ENCODE measurements around the gene EIF1B. TPM values are rescaled to one million over a fixed set of nuclear protein-coding genes. Genes with fewer than 3 reads are reported as not detected.

Gene EIF1B
- total and polyA plus RNA-seq, 2 of the 13 experiments (the other 11 are each of a cell fraction or from before 2014, with no cell fraction given), result 12.7 to 29.1 TPM

DNA sequence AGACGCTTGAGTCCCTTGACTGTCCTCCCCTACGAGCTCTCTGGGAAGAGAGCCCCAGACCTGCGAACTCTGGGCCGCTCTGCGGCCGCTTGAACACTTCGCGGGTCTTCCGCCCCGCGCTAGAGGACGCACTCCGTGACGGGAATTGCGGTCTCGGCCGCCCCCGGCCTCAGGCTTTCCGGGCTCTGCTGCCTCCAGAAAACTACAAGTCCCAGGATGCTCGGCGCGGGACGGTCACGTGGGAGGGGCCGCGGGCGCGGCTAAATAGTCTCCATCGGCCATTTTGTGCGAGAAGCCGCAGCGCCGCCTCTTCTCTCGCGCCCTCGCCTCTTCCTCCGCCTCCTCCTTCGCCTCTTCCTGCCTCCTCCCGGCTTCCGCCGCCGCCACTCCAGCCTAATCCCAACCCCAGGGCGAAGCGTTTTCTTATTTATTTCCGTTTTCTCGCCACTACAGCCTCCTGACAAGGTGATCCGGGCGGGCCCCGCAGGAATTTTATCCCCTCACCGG is at the start of gene EIF1B (continued):
- no peak for TF ChIP-seq ZNF841 (CRISPR knock-in tag; IDR thresholded peaks at IDR 0.05; ENCODE audit: borderline replicate concordance)
- TF ChIP-seq ZBTB20 (CRISPR knock-in tag; IDR thresholded peaks at IDR 0.05; ENCODE audit: borderline replicate concordance, low read depth), result no peak; the same call in 1 of the 2 replicates
- peak; percentile 97 for TF ChIP-seq HOXA3 (CRISPR knock-in tag; IDR thresholded peaks at IDR 0.05)
- no peak for TF ChIP-seq ZFP36L2 (CRISPR knock-in tag; IDR thresholded peaks at IDR 0.05)
- TF ChIP-seq, protein P1, sequence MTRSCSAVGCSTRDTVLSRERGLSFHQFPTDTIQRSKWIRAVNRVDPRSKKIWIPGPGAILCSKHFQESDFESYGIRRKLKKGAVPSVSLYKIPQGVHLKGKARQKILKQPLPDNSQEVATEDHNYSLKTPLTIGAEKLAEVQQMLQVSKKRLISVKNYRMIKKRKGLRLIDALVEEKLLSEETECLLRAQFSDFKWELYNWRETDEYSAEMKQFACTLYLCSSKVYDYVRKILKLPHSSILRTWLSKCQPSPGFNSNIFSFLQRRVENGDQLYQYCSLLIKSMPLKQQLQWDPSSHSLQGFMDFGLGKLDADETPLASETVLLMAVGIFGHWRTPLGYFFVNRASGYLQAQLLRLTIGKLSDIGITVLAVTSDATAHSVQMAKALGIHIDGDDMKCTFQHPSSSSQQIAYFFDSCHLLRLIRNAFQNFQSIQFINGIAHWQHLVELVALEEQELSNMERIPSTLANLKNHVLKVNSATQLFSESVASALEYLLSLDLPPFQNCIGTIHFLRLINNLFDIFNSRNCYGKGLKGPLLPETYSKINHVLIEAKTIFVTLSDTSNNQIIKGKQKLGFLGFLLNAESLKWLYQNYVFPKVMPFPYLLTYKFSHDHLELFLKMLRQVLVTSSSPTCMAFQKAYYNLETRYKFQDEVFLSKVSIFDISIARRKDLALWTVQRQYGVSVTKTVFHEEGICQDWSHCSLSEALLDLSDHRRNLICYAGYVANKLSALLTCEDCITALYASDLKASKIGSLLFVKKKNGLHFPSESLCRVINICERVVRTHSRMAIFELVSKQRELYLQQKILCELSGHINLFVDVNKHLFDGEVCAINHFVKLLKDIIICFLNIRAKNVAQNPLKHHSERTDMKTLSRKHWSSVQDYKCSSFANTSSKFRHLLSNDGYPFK (CRISPR knock-in tag; IDR thresholded peaks at IDR 0.05; ENCODE audit: borderline replicate concordance), result peak; percentile 94
- no peak for TF ChIP-seq TOPORS (CRISPR knock-in tag; IDR thresholded peaks at IDR 0.05)
- TF ChIP-seq ZNF414 (CRISPR knock-in tag; IDR thresholded peaks at IDR 0.05), result no peak
- TF ChIP-seq ZNF33B (CRISPR knock-in tag; IDR thresholded peaks at IDR 0.05), result no peak
- TF ChIP-seq ATF4 (CRISPR knock-in tag; IDR thresholded peaks at IDR 0.05), result 0 out of 4 replicates have a peak, but pooled peaks of 1 of the 2 experiments have one; percentile 11
- TF ChIP-seq RBFOX2 (IDR thresholded peaks at IDR 0.05; ENCODE audit: low read depth, low read length), result peak; percentile 93
- no peak for TF ChIP-seq BRD4 (CRISPR knock-in tag; IDR thresholded peaks at IDR 0.05)
- TF ChIP-seq, protein P2, sequence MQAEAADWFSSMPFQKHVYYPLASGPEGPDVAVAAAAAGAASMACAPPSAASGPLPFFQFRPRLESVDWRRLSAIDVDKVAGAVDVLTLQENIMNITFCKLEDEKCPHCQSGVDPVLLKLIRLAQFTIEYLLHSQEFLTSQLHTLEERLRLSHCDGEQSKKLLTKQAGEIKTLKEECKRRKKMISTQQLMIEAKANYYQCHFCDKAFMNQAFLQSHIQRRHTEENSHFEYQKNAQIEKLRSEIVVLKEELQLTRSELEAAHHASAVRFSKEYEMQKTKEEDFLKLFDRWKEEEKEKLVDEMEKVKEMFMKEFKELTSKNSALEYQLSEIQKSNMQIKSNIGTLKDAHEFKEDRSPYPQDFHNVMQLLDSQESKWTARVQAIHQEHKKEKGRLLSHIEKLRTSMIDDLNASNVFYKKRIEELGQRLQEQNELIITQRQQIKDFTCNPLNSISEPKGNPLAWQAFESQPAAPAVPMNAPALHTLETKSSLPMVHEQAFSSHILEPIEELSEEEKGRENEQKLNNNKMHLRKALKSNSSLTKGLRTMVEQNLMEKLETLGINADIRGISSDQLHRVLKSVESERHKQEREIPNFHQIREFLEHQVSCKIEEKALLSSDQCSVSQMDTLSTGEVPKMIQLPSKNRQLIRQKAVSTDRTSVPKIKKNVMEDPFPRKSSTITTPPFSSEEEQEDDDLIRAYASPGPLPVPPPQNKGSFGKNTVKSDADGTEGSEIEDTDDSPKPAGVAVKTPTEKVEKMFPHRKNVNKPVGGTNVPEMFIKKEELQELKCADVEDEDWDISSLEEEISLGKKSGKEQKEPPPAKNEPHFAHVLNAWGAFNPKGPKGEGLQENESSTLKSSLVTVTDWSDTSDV (CRISPR knock-in tag; IDR thresholded peaks at IDR 0.05), result no peak
- no peak for TF ChIP-seq ZNF674 (CRISPR knock-in tag; IDR thresholded peaks at IDR 0.05; ENCODE audit: low read depth)
- no peak for TF ChIP-seq ZNF567 (CRISPR knock-in tag; IDR thresholded peaks at IDR 0.05; ENCODE audit: borderline replicate concordance)
- peak; percentile 64 for TF ChIP-seq SALL1 (CRISPR knock-in tag; IDR thresholded peaks at IDR 0.05)
- TF ChIP-seq HOXD1 (CRISPR knock-in tag; IDR thresholded peaks at IDR 0.05), result no peak; the same call in 1 of the 2 replicates
- TF ChIP-seq HNRNPLL (IDR thresholded peaks at IDR 0.05; ENCODE audit: low read depth, low read length, poor library complexity, severe bottlenecking), result peak; percentile 78
- no peak for TF ChIP-seq IRF1 (CRISPR knock-in tag; IDR thresholded peaks at IDR 0.05; ENCODE audit: low read depth)
- no peak; the same call in 1 of the 2 replicates for TF ChIP-seq NAIF1 (CRISPR knock-in tag; IDR thresholded peaks at IDR 0.05; ENCODE audit: borderline replicate concordance)
- TF ChIP-seq MBNL3 (CRISPR knock-in tag; conservative IDR thresholded peaks at IDR 0.05), result no peak
- no peak for TF ChIP-seq ZZZ3 (CRISPR knock-in tag; IDR thresholded peaks at IDR 0.05; ENCODE audit: borderline replicate concordance)
- peak; percentile 88; the same call in 1 of the 2 replicates for TF ChIP-seq POLR2AphosphoS2 (IDR thresholded peaks at IDR 0.05; ENCODE audit: low read depth, low read length)
- TF ChIP-seq KLF11 (CRISPR knock-in tag; IDR thresholded peaks at IDR 0.05), result no peak

Data from HepG2 (cell line).